ENCODE data around the gene METTL25. TPM values are rescaled to one million over a fixed set of nuclear protein-coding genes. Genes with fewer than 3 reads are reported as not detected.

METTL25 gene
- total and polyA plus RNA-seq, 2 of the 8 experiments (the other 6 are each of a cell fraction or from before 2014, with no cell fraction given), result 2.4 to 8.3 TPM

DNA sequence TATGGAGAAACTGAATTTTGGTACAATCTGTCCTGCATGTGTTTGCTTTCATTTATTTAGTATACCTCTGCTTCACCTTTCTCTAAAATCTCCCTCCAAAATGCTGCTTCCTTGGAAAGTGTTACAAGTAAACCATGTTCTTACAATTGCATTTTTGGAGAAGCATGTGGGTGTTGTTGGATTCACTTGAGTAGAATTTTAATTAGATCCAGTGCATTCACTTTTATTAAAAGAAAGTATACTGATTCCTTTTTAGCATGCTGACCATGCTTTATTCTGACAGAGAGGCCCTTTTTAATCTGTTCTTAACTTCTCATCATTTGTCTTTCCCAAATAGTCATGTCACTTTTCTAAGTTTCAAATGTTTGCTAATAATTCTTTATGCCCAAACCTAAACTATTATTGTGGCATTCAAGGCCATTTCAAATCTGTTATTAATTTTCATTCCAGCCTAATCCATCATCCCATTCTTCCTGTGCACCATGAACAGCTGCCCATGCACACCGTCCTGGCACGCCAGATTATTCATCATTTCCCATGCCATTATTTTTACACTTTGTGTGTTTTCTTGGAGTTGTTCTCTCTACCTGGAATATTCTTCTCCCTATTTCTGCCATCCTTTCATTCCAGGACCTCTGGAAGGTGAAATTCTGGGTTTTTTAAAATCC is 90.7 kb downstream of the METTL25 start:
- no peak overlapping the region for H2BK120ac ChIP-seq (replicated peaks; ENCODE audit: low read depth, low read length)
- 94% methylated on average over 2 of the region's 2 CpGs; no CpG with 5 or more reads in 1 of the 2 experiments for WGBS, 2 experiments (ENCODE audit: extremely low coverage in 1 of 2, insufficient coverage in 1 of 2, insufficient read length in 1 of 2, insufficient replicate concordance in 2 of 2, low coverage in 1 of 2, low lambda C conversion rate in 2 of 2, missing lambda C conversion rate in 1 of 2)
- no peak overlapping the region for H2BK12ac ChIP-seq (ENCODE audit: low read depth, low read length)
- H2AK5ac ChIP-seq (ENCODE audit: low read depth, low read length), result no peak overlapping the region
- H4K20me1 ChIP-seq (replicated peaks in 1 of 2; ENCODE audit: control insufficient read depth in 1 of 2, insufficient read depth in 2 of 2, low read length in 2 of 2), result no peaks in the 10 kb centered on the region
- H3K4ac ChIP-seq (replicated peaks; ENCODE audit: insufficient read length, low read depth, low read length), result no peak overlapping the region
- H3K23ac ChIP-seq (ENCODE audit: insufficient read length), result no peak overlapping the region
- H3K4me2 ChIP-seq (ENCODE audit: insufficient read depth in 1 of 2, low read depth in 2 of 2, low read length in 2 of 2), result no peak overlapping the region
- H3K56ac ChIP-seq (replicated peaks; ENCODE audit: insufficient read length, low read depth, low read length), result no peak overlapping the region
- ChIA-PET POLR2A (ENCODE audit: partially characterized antibody) (no interaction called here), CTCF (ENCODE audit: partially characterized antibody) (no interaction called here)
- H3K14ac ChIP-seq (ENCODE audit: insufficient read length), result no peak overlapping the region
- no peak overlapping the region for H3K27ac ChIP-seq (ENCODE audit: low read depth, low read length)
- FAIRE-seq (no peak), DNase-seq (ENCODE audit: low read depth in 1 of 2, low spot score in 2 of 2) (no peak)
- no peaks in the 10 kb centered on the region for H3K4me1 ChIP-seq (replicated peaks in 1 of 4; ENCODE audit: control insufficient read depth in 3 of 4, insufficient read depth in 4 of 4, low read length in 3 of 4)
- no peaks in the 10 kb centered on the region for H3K27me3 ChIP-seq (replicated peaks in 1 of 4; ENCODE audit: control insufficient read depth in 3 of 4, extremely low read depth in 1 of 4, insufficient read depth in 3 of 4, low read length in 3 of 4)
- no peak overlapping the region for H4K8ac ChIP-seq (ENCODE audit: extremely low read depth, insufficient read depth, low read length)
- H2BK20ac ChIP-seq (ENCODE audit: low read length), result no peak overlapping the region
- H3K23me2 ChIP-seq (ENCODE audit: low read depth, low read length), result no peaks in the 10 kb centered on the region
- no peak overlapping the region for H3K4me3 ChIP-seq (ENCODE audit: extremely low read depth in 1 of 4, insufficient read depth in 2 of 4, low read depth in 3 of 4, low read length in 4 of 4)
- no peaks in the 10 kb centered on the region for H3K79me2 ChIP-seq (ENCODE audit: control insufficient read depth in 1 of 2, insufficient read depth in 2 of 2, low read length in 2 of 2)
- H4K5ac ChIP-seq (ENCODE audit: insufficient read length, low read depth, low read length), result no peak overlapping the region
- TF ChIP-seq KDM5A (IDR thresholded peaks at IDR 0.05; ENCODE audit: low read length) (no peak), RFX5 (IDR thresholded peaks at IDR 0.05; ENCODE audit: borderline replicate concordance, low read depth, low read length) (no peak), POLR2AphosphoS5 (IDR thresholded peaks at IDR 0.05; ENCODE audit: low read depth, low read length) (no peak), POLR2A (IDR thresholded peaks at IDR 0.05; ENCODE audit: control extremely low read depth in 1 of 2, low read depth in 2 of 2, low read length in 2 of 2) (no peak), CBX8 (IDR thresholded peaks at IDR 0.05; ENCODE audit: borderline replicate concordance, low read depth, low read length) (no peak), HDAC6 (IDR thresholded peaks at IDR 0.05; ENCODE audit: low read depth, low read length) (no peak)
- TF ChIP-seq, protein P1, sequence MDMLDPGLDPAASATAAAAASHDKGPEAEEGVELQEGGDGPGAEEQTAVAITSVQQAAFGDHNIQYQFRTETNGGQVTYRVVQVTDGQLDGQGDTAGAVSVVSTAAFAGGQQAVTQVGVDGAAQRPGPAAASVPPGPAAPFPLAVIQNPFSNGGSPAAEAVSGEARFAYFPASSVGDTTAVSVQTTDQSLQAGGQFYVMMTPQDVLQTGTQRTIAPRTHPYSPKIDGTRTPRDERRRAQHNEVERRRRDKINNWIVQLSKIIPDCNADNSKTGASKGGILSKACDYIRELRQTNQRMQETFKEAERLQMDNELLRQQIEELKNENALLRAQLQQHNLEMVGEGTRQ (IDR thresholded peaks at IDR 0.05; ENCODE audit: low read length), result no peak
- TF ChIP-seq, protein P2, sequence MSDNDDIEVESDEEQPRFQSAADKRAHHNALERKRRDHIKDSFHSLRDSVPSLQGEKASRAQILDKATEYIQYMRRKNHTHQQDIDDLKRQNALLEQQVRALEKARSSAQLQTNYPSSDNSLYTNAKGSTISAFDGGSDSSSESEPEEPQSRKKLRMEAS (IDR thresholded peaks at IDR 0.05), result no peak
- H3K36me3 ChIP-seq (ENCODE audit: control insufficient read depth in 2 of 4, insufficient read depth in 4 of 4, low read length in 3 of 4), result no peaks in the 10 kb centered on the region
- no peaks in the 10 kb centered on the region for H3K79me1 ChIP-seq (ENCODE audit: low read depth, low read length)
- H3K9me3 ChIP-seq (ENCODE audit: insufficient read depth in 2 of 2, low read depth in 1 of 2, low read length in 1 of 2), result no peaks in the 10 kb centered on the region
- no peak overlapping the region for H2AFZ ChIP-seq (ENCODE audit: low read length)
- no peak overlapping the region for H4K91ac ChIP-seq (replicated peaks; ENCODE audit: insufficient read length, low read length)
- H3K18ac ChIP-seq (ENCODE audit: extremely low read depth, low read length), result no peak overlapping the region
- H2BK15ac ChIP-seq (ENCODE audit: low read length), result no peak overlapping the region
- no peak overlapping the region for H2BK5ac ChIP-seq (ENCODE audit: low read depth, low read length)
- no peak overlapping the region for H3K9ac ChIP-seq (replicated peaks in 1 of 4; ENCODE audit: extremely low read depth in 1 of 4, low read depth in 3 of 4, low read length in 3 of 4)
